GM12878 (cell line): ENCODE data around the gene NTM. TPM values are rescaled to one million over a fixed set of nuclear protein-coding genes. Genes with fewer than 3 reads are reported as not detected.

Experiments used
- ATAC-seq: fragments of 200-7000 bp; cut with Tn5 transposase; 3 replicates; pipeline ENCODE4 v1.9.1; 2020; ENCODE audit warnings: mild to moderate bottlenecking, moderate library complexity
- BruUV-seq: library from RNA; stranded (reverse); fragments of 400-500 nt; replicated peaks from 2 replicates; lab custom pipeline; 2021; lab: Mats Ljungman, UMichigan
- CTCF ChIA-PET: fragments of 300-600 bp; sonication (Branson Sonifier 250); formaldehyde crosslinking; extraction: SDS; loops from one replicate; lab custom pipeline; 2021; ENCODE audit warnings: inconsistent platforms; lab: Yijun Ruan, JAX
- POLR2A ChIA-PET: fragments of 350-600 bp; formaldehyde crosslinking; extraction: SDS; loops from one replicate; lab custom pipeline; 2021; ENCODE audit warnings: inconsistent platforms; lab: Charles Lee
- RAD21 ChIA-PET: fragments of 300-600 bp; sonication (Branson Sonifier 250); formaldehyde crosslinking; loops from one replicate; lab custom pipeline; 2023; ENCODE audit warnings: antibody characterized with exemption; ENCODE audit not compliant: unreplicated experiment; lab: Charles Lee
- SMC1A ChIA-PET: fragments of 300-600 bp; sonication (Branson Sonifier 250); formaldehyde crosslinking; loops from one replicate; lab custom pipeline; 2023; ENCODE audit not compliant: unreplicated experiment, uncharacterized antibody; lab: Charles Lee
- DNase-seq: peaks from one replicate; pipeline ENCODE4 v3.0.0-alpha.2; 2011; ENCODE audit warnings: low read depth, low spot score
- FAIRE-seq: peaks from 3 replicates; lab custom pipeline; 2011; peaks lifted over from hg19 to GRCh38; lab: Jason Lieb, UNC
- H2AFZ ChIP-seq: 2 replicates; pipeline ENCODE4 v1.6.0; 2011; ENCODE audit warnings: low read depth, low read length, control low read depth; ENCODE audit not compliant: control insufficient read depth
- H3K27ac ChIP-seq: 2 replicates; pipeline ENCODE4 v1.5.1; 2011; ENCODE audit warnings: control low read depth; ENCODE audit not compliant: control insufficient read depth, insufficient read depth
- H3K27me3 ChIP-seq, 2 experiments: replicated peaks in 1 of 2; 2 replicates each; pipeline versions ENCODE4 v1.6.0 to v1.6.1; 2011; ENCODE audit warnings: low read length in 1 of 2; ENCODE audit not compliant: control insufficient read depth in 2 of 2, insufficient read depth in 2 of 2
- H3K36me3 ChIP-seq, 2 experiments: 2 replicates each; pipeline ENCODE4 v1.5.1; 2011; ENCODE audit warnings: low read length in 1 of 2; ENCODE audit not compliant: control insufficient read depth in 2 of 2, insufficient read depth in 2 of 2
- H3K4me1 ChIP-seq: 2 replicates; pipeline ENCODE4 v1.6.1; 2011; ENCODE audit warnings: mild to moderate bottlenecking, low read length, moderate library complexity, mixed read lengths; ENCODE audit not compliant: control insufficient read depth, insufficient read depth
- H3K4me2 ChIP-seq: 2 replicates; pipeline ENCODE4 v1.6.0; 2011; ENCODE audit warnings: control low read depth; ENCODE audit not compliant: control insufficient read depth, insufficient read depth
- H3K4me3 ChIP-seq: fragments of 200-600 bp; sonication (generic); 2 replicates; pipeline ENCODE4 v1.5.1; 2016
- H3K79me2 ChIP-seq: 2 replicates; pipeline ENCODE4 v1.6.0; 2011; ENCODE audit warnings: low read length; ENCODE audit not compliant: control insufficient read depth, insufficient read depth
- H3K9ac ChIP-seq: 2 replicates; pipeline ENCODE4 v1.8.0; 2011; ENCODE audit warnings: low read length, control low read depth, mixed read lengths; ENCODE audit not compliant: control insufficient read depth, insufficient read depth
- H3K9me3 ChIP-seq: replicated peaks from 3 replicates; pipeline ENCODE4 v1.5.1; 2011; ENCODE audit warnings: mild to moderate bottlenecking, low read length; ENCODE audit not compliant: control insufficient read depth, insufficient read depth
- H4K20me1 ChIP-seq: 2 replicates; pipeline ENCODE4 v1.6.0; 2011; ENCODE audit not compliant: control insufficient read depth, insufficient read depth
- ATF7 ChIP-seq: fragments of 450-650 bp; IDR thresholded peaks from 2 replicates; pipeline ENCODE4 v1.6.1; 2016; ENCODE audit warnings: low read depth, mild to moderate bottlenecking
- BRCA1 ChIP-seq: IDR thresholded peaks from 2 replicates; pipeline ENCODE4 v1.6.1; 2011; ENCODE audit warnings: low read depth, low read length, improper control_type of control experiment
- CBFB ChIP-seq: IDR thresholded peaks from 2 replicates; pipeline ENCODE4 v1.6.1; 2016; ENCODE audit warnings: antibody characterized with exemption, low read depth
- CREB1 ChIP-seq: IDR thresholded peaks from 2 replicates; pipeline ENCODE4 v1.6.1; 2012; ENCODE audit warnings: low read depth, mild to moderate bottlenecking, inconsistent platforms
- FOXK2 ChIP-seq: fragments of 450-650 bp; IDR thresholded peaks from 2 replicates; pipeline ENCODE4 v1.6.1; 2017; ENCODE audit warnings: mild to moderate bottlenecking, moderate library complexity
- GATAD2B ChIP-seq: fragments of 450-650 bp; conservative IDR thresholded peaks from 2 replicates; pipeline ENCODE4 v1.6.1; 2017; ENCODE audit warnings: low read depth, mild to moderate bottlenecking, moderate library complexity
- JUNB ChIP-seq: IDR thresholded peaks from 2 replicates; pipeline ENCODE4 v1.6.1; 2016; ENCODE audit warnings: antibody characterized with exemption, mild to moderate bottlenecking
- PKNOX1 ChIP-seq: fragments of 450-650 bp; IDR thresholded peaks from 2 replicates; pipeline ENCODE4 v1.6.1; 2016; ENCODE audit warnings: mild to moderate bottlenecking
- POLR2A ChIP-seq: IDR thresholded peaks from 2 replicates; pipeline ENCODE4 v1.6.1; 2011; ENCODE audit warnings: low read depth, mild to moderate bottlenecking, low read length
- SMARCA5 ChIP-seq: fragments of 450-650 bp; IDR thresholded peaks from 2 replicates; pipeline ENCODE4 v1.6.1; 2017; ENCODE audit warnings: mild to moderate bottlenecking
- SRF ChIP-seq, 2 experiments: IDR thresholded peaks; 2 replicates each; pipeline ENCODE4 v1.6.1; 2011; ENCODE audit warnings: low read depth in 2 of 2, low read length in 2 of 2, mild to moderate bottlenecking in 1 of 2, moderate library complexity in 1 of 2
- SUZ12 ChIP-seq: fragments of 200-600 bp; sonication (generic); IDR thresholded peaks from one replicate; pipeline ENCODE4 v1.6.1; 2018; ENCODE audit warnings: antibody characterized with exemption, mild to moderate bottlenecking; ENCODE audit not compliant: unreplicated experiment
- YBX1 ChIP-seq: fragments of 450-650 bp; IDR thresholded peaks from 2 replicates; pipeline ENCODE4 v1.6.1; 2016; ENCODE audit warnings: antibody characterized with exemption
- ZNF384 ChIP-seq: IDR thresholded peaks from 2 replicates; pipeline ENCODE4 v1.6.1; 2012; ENCODE audit warnings: low read depth, mild to moderate bottlenecking, low read length, improper control_type of control experiment, borderline replicate concordance
- ZZZ3 ChIP-seq: IDR thresholded peaks from 2 replicates; pipeline ENCODE4 v1.6.1; 2011; ENCODE audit warnings: low read depth; ENCODE audit not compliant: control insufficient read depth, insufficient read length
- WGBS: methylation state at CpG from one replicate; pipeline ENCODE4 v1.1.6; 2016; ENCODE audit warnings: low lambda C conversion rate; ENCODE audit not compliant: insufficient replicate concordance, insufficient coverage; ENCODE audit errors: missing lambda C conversion rate; 5-methylcytosine and 5-hydroxymethylcytosine counted together
- in situ Hi-C: fragments of 300-500 bp; cut with MboI; formaldehyde crosslinking; loops from 9 replicates; pipeline ENCODE4 v1.14.3; 2018; ENCODE audit warnings: mixed read lengths
- intact Hi-C: fragments of 100-400 bp; cut with micrococcal nuclease; formaldehyde crosslinking; loops from one replicate; pipeline ENCODE4 v1.14.2; 2022; ENCODE audit not compliant: unreplicated experiment
- polyA plus RNA-seq, 11 experiments: library from polyadenylated mRNA; depleted of rRNA in 4 of 11; unstranded in 6 of 11; stranded (reverse) in 5 of 11; fragments of >200 nt; fragmentation: Nextera tagmentation in 4 of 11; fragmentation: Illumina TruSeq in 1 of 11; extraction: Ambion mirVana in 4 of 11; extraction: Trizol in 1 of 11; gene quantifications; 1 replicate in 1 of 11; 2 replicates in 10 of 11; pipeline versions ENCODE4 v1.2.1 to v1.2.3, GENCODE V29; 2011 to 2016; ENCODE audit warnings: inconsistent platforms in 2 of 11, missing spikeins in 2 of 11, low read depth in 1 of 11
- total RNA-seq, 4 experiments: library from RNA; depleted of rRNA in 3 of 4; stranded (reverse); fragments of >200 nt in 3 of 4; fragmentation: Illumina TruSeq in 1 of 4; extraction: Trizol in 1 of 4; gene quantifications; 2 replicates each; pipeline versions ENCODE4 v1.2.1 to v1.2.3, GENCODE V29; 2013 to 2021
- TF ChIP-seq, protein P1 (sequence below): fragments of 150-350 bp; IDR thresholded peaks from 2 replicates; pipeline ENCODE4 v1.6.1; 2014; ENCODE audit warnings: mild to moderate bottlenecking, low read depth, low read length
- TF ChIP-seq, protein P2 (sequence below): fragments of 450-650 bp; IDR thresholded peaks from 2 replicates; pipeline ENCODE4 v1.6.1; 2016; ENCODE audit warnings: mild to moderate bottlenecking, moderate library complexity, borderline replicate concordance
- TF ChIP-seq, protein P3 (sequence below): IDR thresholded peaks from 2 replicates; pipeline ENCODE4 v1.6.1; 2011; ENCODE audit warnings: low read depth, low read length, improper control_type of control experiment, borderline replicate concordance

Gene NTM
- total and polyA plus RNA-seq, 10 of the 15 experiments (the other 5 are each of a cell fraction or from before 2014, with no cell fraction given), result not detected

DNA sequence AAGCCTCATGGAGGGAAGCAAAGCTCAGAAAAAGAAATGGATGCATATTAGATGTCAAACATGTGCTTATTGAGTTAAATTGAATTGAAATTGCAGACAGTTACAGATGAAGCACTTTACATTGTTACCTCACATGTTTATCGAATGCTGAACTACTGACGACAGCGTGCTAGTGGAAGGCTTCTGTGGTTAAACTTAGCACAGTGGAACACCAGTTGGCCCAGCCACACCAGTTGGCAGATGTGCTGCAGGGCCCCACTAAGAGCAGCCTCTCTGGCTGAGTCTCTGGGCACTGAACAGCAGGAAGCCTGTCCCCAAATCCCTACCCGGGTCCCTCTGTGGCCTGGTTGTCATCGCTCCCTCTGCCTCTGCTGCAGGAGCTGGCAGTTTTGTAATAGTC, 242.1 kb downstream of the NTM start (continued):
- TF ChIP-seq, protein P1, sequence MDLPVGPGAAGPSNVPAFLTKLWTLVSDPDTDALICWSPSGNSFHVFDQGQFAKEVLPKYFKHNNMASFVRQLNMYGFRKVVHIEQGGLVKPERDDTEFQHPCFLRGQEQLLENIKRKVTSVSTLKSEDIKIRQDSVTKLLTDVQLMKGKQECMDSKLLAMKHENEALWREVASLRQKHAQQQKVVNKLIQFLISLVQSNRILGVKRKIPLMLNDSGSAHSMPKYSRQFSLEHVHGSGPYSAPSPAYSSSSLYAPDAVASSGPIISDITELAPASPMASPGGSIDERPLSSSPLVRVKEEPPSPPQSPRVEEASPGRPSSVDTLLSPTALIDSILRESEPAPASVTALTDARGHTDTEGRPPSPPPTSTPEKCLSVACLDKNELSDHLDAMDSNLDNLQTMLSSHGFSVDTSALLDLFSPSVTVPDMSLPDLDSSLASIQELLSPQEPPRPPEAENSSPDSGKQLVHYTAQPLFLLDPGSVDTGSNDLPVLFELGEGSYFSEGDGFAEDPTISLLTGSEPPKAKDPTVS, result no peak
- TF ChIP-seq ZNF384 (no peak), POLR2A (no peak), BRCA1 (no peak), CREB1 (no peak), YBX1 (no peak), SMARCA5 (no peak), ATF7 (no peak), SRF (IDR thresholded peaks at IDR 0.05; ENCODE audit: low read depth in 2 of 2, low read length in 2 of 2) (no peak), GATAD2B (no peak)

DNA sequence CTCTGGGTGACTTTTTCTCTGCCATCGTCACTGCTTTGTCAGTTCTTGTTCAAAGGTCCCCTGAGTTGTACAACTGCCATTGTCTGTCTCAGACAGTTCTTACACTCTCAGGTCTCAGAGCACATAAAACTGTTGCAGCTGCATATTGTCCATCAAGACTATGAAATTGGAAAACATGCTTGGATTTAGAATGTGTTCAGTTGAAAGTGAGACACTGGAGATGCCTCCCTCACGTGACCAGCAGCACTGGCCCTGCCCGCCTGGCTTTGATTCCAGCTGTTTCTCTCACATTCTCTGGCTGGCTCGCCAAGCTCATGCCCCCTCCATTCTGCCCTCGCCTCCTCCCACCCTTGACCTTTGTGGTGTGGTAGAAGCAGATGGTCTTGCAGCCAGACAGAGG, 244.2 kb downstream of the NTM start:
- SMC1A ChIA-PET, result no interaction called here
- CTCF ChIA-PET, result interaction anchor here (1.0 to 1.2 kb wide), 2 partner anchors 10 to 35 kb away, joined by 4 read pairs; no protein-coding TSS in a partner anchor
- Histone ChIP-seq H4K20me1 (no peaks in the 10 kb centered on the region), H3K9ac (no peak overlapping the region), H3K36me3 (no peaks in the 10 kb centered on the region), H3K79me2 (no peaks in the 10 kb centered on the region), H3K27me3 (peaks cover 2 to 3% of the 10 kb centered on the region in 2 experiments; a peak in 2 of 4 replicates), H3K9me3 (no peaks in the 10 kb centered on the region; the same call in 2 of the 3 replicates), H2AFZ (no peak overlapping the region), H3K27ac (no peak overlapping the region), H3K4me1 (no peaks in the 10 kb centered on the region), H3K4me3 (no peak overlapping the region), H3K4me2 (no peak overlapping the region)
- FAIRE-seq (no peak), ATAC-seq (no peak), DNase-seq (no peak)
- POLR2A ChIA-PET, result interaction anchor here (0.6 kb wide), 1 partner anchor 1021 kb away, joined by 3 read pairs; no protein-coding TSS in a partner anchor
- RAD21 ChIA-PET, result no interaction called here
- in situ Hi-C loops (no loop called here), intact Hi-C loops (no loop called here)
- BruUV-seq, result no TSS peak
- 9% methylated on average over 5 of the region's 5 CpGs for WGBS
- TF ChIP-seq CBFB (no peak), SUZ12 (no peak), CREB1 (no peak), FOXK2 (no peak), PKNOX1 (no peak), ZNF384 (no peak), JUNB (no peak), ZZZ3 (no peak)
- TF ChIP-seq, protein P2, sequence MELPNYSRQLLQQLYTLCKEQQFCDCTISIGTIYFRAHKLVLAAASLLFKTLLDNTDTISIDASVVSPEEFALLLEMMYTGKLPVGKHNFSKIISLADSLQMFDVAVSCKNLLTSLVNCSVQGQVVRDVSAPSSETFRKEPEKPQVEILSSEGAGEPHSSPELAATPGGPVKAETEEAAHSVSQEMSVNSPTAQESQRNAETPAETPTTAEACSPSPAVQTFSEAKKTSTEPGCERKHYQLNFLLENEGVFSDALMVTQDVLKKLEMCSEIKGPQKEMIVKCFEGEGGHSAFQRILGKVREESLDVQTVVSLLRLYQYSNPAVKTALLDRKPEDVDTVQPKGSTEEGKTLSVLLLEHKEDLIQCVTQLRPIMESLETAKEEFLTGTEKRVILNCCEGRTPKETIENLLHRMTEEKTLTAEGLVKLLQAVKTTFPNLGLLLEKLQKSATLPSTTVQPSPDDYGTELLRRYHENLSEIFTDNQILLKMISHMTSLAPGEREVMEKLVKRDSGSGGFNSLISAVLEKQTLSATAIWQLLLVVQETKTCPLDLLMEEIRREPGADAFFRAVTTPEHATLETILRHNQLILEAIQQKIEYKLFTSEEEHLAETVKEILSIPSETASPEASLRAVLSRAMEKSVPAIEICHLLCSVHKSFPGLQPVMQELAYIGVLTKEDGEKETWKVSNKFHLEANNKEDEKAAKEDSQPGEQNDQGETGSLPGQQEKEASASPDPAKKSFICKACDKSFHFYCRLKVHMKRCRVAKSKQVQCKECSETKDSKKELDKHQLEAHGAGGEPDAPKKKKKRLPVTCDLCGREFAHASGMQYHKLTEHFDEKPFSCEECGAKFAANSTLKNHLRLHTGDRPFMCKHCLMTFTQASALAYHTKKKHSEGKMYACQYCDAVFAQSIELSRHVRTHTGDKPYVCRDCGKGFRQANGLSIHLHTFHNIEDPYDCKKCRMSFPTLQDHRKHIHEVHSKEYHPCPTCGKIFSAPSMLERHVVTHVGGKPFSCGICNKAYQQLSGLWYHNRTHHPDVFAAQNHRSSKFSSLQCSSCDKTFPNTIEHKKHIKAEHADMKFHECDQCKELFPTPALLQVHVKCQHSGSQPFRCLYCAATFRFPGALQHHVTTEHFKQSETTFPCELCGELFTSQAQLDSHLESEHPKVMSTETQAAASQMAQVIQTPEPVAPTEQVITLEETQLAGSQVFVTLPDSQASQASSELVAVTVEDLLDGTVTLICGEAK, result no peak
- TF ChIP-seq, protein P3, sequence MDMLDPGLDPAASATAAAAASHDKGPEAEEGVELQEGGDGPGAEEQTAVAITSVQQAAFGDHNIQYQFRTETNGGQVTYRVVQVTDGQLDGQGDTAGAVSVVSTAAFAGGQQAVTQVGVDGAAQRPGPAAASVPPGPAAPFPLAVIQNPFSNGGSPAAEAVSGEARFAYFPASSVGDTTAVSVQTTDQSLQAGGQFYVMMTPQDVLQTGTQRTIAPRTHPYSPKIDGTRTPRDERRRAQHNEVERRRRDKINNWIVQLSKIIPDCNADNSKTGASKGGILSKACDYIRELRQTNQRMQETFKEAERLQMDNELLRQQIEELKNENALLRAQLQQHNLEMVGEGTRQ, result no peak
